ENCODE results near the gene KDM8. TPM values are rescaled to one million over a fixed set of nuclear protein-coding genes. Genes with fewer than 3 reads are reported as not detected.

The KDM8 gene
- total RNA-seq, 1 donor from 2014 or later, result 1.8 TPM

- DNase-seq (ENCODE audit: low read depth in 2 of 2), result no peak
Observed at GRCh38 chr16:27267037-27267677, 63.8 kb downstream of the KDM8 start.

- peak; percentile 92 to 95 for DNase-seq (ENCODE audit: low read depth in 2 of 2)
Observed at GRCh38 chr16:27268376-27269299, 65.3 kb downstream of the KDM8 start, which contains the start of gene NSMCE1. Gene NSMCE1, minus strand, starts transcription at chr16:27268772. Its CDS starts 11,202 bp downstream, at chr16:27257570.

- no peak for DNase-seq (ENCODE audit: low read depth in 2 of 2)
Observed at GRCh38 chr16:27269300-27270150, 66.2 kb downstream of the KDM8 start.

GRCh38 chr16:27270349-27270748, 67.0 kb downstream of the KDM8 start:
- no peak for DNase-seq (ENCODE audit: low read depth in 2 of 2)

Other genes starting within 250 kb of the KDM8 start
- not detected in 2 replicates for gene C16orf82, start 136.6 kb upstream of the KDM8 start, total RNA-seq
- gene NSMCE1, start 65.2 kb downstream of the KDM8 start, total RNA-seq, result 33.5 and 36.4 TPM in 2 replicates
- 13.5 and 14.5 TPM in 2 replicates for gene IL4R, start 110.4 kb downstream of the KDM8 start, total RNA-seq
- gene IL21R, start 198.6 kb downstream of the KDM8 start, total RNA-seq, result under 0.01 and 0.13 TPM in 2 replicates

Data from dermis microvascular lymphatic vessel endothelial cell (primary cell).